Left ventricle myocardium superior (tissue), 1 donor: ENCODE measurements around the gene TPPP. TPM values are rescaled to one million over a fixed set of nuclear protein-coding genes. Genes with fewer than 3 reads are reported as not detected.
A peak's percentile ranks its signal among the peaks of the same experiment; 100 is the strongest.

Source experiments
- ATAC-seq: fragments of 200-7000 bp; cut with Tn5 transposase; one replicate; pipeline ENCODE4 v1.9.1; 2020; ENCODE audit warnings: mild to moderate bottlenecking, moderate library complexity
- DNase-seq: peaks from one replicate; pipeline ENCODE4 v3.0.0-alpha.2; 2020
- intact Hi-C: fragments of 100-400 bp; cut with micrococcal nuclease; formaldehyde crosslinking; loops from one replicate; pipeline ENCODE4 v1.11.0; 2022
- total RNA-seq: library from RNA; stranded (reverse); fragmentation: NEBNext Ultra II Directional; extraction: Animal tissue kit (Norgen Biotek cat#: 25700); gene quantifications from one replicate; pipeline ENCODE4 v1.2.1, GENCODE V29; 2021
- donor health status: DM: no; HTN: yes; CAD: no; lungs with severe emphysema.

The TPPP gene
- total RNA-seq, 1 donor from 2014 or later, result 34.8 TPM

DNA sequence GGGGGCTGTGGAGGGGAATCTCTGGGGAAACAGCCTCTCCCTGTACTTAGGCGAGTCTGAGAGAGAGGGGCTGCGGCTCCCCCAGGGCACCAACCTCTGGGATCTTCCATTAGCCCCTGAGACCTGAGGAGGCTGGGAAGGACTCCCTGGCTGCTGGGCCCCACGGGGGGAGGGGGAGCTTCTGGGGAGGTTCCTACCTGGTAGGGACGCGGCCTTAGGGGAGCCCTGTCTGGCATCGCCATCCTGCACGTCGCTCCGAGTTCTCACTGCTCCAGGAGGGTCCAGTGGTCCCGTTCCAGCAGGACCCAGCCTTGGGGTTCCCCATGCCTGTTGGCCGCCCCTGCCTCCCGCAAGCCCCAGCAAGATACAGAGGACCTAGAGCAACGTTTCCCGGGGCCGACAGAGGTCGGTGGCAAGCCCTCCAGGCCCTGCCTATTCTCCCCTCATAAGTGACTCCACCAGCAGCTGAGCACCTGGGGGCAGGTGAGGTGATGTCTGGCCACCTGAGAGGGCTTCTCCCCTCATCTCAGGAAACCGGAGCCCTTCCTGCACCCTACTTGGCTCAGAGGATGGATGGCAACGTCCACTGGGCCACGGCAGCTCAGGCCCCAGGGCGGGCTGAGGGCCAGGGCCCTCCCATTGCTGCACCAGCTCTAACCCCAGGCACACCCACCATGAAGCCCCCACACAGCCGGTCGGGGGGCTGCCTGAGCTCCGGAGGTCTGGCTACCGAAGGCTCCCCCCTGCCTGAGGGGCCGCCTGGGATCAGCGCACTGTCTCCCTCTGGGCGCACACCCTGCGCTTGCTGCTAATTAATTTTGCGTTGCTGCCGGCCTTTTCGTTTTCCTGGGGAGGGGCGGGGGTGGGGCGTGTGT lies 22.5 kb downstream of the TPPP start:
- ATAC-seq (no peak), DNase-seq (no peak)
- intact Hi-C loops, result no loop called here

DNA sequence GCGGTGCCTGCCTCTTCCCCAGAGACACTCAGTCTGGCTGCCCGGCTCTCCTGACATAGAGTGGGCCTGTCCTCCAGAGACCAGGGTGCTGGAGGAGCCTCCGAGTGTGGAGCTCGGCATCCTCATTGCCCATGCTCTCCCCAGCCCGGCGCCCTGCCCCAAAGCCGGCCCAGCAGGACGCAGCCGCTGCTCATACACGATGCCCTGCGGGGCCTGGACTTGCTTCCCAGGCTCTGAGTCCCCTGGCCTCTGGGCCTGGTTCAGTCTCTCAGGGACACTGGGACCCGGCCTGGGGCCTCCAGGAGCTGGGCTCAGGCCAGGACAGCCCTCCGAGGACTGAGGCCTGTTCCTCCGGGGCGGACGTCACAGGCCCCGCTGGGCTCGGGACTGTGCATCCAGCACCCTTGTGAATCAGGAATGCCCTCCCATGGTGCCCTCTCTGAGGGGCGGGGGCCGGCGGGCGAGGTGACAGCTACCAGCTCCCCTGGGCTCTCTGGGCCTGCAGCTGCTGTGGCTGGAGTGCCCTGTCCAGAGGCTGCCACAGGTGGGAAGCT lies 23.2 kb downstream of the TPPP start:
- ATAC-seq, result no peak

DNA sequence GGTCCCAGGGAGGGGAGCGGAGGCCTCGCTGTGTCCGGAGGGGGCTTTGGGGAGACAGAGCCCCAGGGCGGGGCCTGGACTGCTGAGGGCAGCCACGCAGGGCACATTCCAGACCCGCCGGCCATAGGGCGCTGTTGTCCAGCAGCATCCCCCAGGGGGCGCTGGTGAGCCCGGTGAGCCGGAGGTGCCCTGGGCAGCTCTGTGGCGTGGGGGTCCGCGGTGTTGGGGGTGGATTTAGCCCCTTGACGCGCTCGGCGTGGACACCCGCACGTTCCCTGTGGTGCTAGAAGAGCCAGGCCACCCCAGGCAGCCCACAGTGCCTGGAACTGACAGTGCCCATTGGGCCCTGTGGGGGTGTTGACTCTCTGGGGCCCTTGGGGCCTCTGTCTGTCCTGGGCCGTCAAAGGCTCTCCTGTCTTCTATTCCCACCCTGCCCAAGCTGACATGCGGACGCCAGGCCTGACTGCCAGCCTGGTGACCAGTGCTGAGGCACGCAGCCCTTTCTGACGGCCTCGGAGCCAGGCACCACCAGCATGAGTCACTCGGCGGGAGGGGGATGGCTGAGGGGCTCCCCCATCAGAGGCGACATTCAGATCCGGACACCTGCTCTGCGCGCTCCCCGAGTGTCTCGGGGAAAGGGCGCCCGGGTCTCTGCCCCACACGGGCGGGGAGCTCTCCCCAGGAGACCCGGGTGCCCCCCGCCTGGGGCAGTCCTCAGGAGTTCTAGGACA lies 23.9 kb downstream of the TPPP start:
- ATAC-seq (no peak), DNase-seq (peak; percentile 34)
- intact Hi-C loops, result no loop called here

More for the DNA sequence above, 23.2 kb downstream of the TPPP start:
- intact Hi-C loops, result no loop called here
- DNase-seq, result peak; percentile 35

DNA sequence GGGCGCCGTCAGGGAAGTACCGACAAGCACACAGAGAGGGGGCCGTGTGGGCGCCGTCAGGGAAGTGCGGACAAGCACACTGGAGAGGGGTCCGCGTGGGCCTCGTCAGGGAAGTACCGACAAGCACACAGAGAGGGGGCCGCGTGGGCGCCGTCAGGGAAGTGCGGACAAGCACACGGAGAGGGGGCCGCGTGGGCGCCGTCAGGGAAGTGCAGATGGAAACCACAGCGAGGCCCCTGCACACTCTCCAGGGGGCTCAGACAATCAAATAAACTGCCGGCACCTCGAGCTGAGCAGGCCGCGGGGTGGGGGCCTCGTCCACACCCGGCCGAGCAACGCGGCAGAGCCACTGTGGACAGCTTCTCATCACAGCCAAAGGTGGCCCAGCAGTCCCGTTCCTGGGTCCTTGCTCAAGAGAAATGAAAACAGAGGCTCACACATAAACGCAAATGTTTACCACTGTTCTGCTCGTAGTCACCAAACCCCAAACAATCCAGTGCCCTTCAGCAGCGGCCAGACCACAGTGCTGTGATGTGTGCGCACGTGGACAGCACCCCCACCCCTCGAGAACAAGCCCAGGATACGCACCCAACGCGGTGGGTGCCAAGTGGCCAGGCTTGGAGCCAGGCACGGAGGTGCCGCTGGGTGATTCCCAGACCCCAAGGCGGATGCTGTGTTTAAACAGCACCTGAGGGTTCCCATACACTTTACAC lies 24.7 kb downstream of the TPPP start:
- intact Hi-C loops, result no loop called here
- ATAC-seq (no peak), DNase-seq (no peak)

DNA sequence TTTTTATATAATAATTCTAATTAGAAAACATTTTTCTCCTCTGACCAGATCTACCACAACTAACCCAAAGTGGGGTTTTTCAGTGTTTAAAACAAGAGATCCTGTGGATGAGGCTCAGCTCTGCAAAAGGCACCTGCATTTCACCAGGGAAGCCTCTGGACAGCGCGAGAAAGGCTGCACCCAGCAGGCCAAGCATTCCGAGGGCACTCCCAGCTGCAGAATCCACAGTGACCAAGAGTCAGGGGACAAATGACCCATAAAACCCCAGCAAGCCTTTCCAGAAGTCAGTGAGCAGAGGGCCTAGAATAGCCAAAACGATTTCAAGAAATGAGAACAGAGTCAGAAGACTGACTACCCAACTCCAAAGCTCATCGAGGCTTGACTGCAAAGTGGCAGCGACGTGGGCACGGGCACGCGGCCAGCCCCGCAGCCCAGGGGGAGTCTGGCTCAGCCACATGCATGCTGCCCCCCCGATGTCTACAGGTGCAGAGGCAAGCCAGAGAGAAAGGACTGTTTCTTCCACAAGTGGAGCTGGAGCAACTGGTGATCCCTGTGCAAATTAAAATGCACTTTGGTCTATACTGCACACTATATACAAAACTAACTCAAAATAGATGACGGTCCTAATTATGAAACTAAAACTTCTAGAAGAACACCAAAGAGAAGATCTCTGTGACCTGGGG lies 26.2 kb downstream of the TPPP start:
- ATAC-seq, result no peak
- intact Hi-C loops, result no loop called here
- DNase-seq, result no peak

DNA sequence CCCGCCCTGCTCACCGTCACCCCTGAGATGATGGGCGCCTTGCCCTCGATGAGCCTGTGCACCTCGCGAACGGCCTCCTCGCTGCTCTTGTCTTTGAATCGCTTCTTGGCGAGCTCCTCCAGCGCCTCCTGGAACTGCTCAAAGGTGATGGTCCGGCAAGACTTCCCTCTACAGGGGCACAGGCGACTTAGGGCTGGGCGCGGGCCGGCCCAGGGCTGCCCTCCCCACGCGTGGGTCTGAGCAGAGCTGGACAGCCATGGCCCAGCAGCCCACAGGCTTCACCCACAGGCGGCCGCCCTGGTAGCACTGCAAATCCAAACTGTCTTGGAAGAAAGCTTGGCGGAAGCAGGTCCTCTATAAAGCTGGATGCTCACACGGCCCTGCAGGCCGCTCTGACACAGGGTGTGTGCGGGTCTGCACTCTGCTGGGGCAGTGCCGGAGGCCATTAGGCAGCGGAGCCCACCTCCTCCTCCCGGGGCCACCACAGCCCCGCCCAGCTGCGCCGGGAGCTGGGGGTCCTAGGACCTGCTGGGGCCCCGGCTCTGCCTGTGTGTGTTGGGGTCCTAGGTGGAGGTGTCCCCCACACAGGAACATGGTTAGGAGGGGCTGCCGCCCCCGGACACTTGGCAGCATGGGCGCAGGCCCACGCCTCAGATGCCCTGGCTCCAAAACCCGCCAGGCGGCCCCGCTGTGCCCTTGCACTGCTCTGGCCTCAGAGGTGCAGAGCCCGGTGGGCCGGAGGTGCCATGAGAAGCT lies 27.0 kb downstream of the TPPP start:
- intact Hi-C loops, result no loop called here
- ATAC-seq (no peak), DNase-seq (peak; percentile 18)

DNA sequence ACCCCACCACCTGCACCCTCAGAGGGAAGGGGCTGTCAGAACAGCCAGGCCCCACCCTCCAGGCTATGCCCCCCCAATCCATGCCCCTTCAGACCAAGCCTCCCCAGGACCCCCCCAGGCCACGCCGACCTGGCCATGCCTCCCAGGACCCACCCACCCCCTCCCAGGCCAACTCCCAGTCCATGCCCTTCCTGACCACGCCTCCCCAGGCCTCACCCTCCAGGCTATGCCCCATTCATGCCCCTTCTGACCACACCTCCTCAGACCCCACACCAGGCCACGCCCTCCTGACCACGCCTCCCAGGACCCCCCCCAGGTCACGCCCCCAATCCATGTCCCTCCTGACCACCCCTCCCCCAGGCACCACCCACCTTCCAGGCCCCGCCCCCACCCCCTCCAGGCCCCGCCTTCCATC lies 27.6 kb downstream of the TPPP start:
- ATAC-seq, result no peak
- intact Hi-C loops, result no loop called here
- no peak for DNase-seq

DNA sequence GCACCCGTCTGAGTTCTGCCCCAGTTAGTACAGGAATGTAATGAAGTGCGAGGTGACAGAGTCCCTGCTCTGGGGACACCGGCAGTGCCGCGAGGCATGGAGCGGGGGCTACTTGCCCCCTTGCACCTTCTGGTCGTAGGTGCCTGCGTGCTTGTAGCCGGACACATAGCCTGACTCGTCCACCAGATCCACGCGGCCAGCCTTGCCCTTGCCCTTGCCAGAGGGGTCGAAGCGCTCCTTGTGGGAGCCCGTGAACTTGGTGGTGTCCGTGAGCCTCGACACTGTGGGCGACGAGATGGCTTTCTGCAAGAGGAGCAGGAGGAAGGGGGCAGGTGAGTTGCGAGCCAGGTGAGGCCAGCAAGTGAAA lies 28.2 kb downstream of the TPPP start:
- ATAC-seq, result no peak
- intact Hi-C loops, result no loop called here
- peak; percentile 27 for DNase-seq

DNA sequence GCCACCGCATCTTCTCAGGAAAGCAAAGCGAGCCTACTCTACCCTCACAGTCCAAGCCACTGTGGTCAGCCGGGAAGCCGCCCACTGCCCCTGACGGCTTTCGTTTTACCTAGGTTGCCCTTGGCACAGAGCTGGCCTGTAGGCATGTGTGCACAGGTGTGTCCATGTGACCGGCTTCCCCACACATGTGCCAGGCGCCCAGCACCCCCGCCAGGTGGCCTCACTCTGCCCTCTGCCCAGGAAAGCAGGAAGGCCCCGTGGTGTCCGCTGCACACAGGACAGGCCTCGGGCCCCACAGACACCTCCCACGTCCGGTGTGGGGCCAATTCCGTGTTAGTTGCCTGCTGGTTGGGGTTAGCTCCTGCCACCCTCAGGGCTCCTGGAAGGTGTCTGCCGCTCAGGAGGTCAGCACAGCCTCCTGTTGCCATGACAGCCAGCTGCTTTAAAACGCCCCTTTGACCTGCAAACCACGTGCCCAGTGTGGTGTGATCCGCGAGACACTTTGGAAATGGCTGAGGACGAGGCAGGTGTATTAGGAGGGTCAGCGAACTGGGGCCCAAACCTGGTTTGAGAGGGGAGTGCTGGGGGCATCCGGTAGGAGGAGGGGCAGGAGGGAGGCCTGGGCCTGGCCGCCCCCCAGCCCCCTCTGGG lies 28.7 kb downstream of the TPPP start:
- no peak for ATAC-seq
- DNase-seq, result no peak
- intact Hi-C loops, result no loop called here

DNA sequence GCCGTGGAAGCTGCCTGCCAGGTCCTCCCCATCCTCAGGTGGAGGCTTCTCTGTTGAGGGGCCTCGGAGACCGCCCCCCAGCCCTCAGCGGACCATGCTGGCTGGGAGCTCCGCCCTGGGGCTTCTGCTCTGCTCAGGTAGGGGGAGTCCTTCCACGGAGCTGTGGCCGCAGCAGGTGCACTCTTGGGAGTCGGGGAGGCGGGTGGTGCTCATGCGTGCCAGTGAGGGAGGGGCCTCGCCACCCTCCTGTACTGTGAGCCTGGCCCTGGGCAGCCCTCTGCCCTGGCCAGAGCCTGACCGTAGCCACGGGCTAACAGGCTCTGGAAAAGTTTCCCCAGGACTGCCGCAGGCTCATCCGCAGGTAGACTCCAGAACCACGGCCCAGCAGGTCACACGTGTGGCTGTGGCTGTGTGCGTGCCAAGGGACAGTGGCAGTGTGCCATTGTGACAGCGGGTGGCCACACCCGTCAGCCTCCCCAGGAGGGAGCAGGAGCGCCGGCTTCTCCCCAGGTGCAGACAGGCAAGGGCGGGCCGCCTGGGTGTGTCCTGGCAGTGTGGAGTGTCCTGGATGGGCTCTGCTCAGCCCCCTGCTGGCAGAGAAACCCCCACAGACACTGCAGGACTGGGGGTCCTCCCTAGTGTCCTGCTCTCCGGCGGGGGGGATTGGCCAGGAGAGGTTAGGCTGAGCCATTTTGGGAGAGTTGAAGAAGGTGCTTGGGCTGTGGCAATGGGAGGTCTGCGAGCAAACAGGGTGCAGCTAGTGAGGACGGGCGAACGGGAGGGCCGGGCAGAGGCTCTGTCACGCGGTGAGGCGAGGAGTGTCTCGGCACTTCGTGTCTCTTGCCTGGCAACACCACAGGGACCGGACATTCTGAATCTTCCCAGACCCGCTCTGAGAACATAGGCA lies 29.5 kb downstream of the TPPP start:
- peak; percentile 15 for ATAC-seq
- intact Hi-C loops, result no loop called here
- peak; percentile 35 for DNase-seq

DNA sequence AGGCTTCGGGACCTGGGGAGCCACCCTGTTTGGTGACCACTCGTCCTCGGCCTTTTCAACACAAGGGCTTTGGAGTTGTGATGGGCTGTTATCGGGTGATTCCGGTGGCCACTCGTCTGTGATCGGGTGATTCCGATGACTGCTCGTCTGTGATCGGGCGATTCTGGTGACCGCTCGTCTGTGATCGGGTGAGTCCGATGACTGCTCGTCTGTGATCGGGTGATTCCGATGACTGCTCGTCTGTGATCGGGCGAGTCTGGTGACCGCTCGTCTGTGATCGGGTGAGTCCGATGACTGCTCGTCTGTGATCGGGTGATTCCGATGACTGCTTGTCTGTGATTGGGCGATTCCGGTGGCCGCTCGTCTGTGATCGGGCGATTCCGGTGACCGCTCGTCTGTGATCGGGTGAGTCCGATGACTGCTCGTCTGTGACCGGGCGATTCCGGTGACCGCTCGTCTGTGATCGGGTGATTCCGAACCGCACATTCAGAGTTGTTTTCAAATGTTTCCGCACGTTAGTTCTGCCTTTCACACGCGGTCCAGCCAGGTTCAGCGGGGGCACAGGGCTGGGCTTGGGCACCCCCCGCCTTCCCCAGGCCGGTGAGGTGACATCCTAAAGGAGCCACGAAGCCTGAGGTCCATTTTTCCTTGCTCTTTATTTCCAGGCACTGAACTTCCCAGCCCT lies 30.3 kb downstream of the TPPP start:
- no peak for ATAC-seq
- intact Hi-C loops, result no loop called here
- DNase-seq, result peak; percentile 15

DNA sequence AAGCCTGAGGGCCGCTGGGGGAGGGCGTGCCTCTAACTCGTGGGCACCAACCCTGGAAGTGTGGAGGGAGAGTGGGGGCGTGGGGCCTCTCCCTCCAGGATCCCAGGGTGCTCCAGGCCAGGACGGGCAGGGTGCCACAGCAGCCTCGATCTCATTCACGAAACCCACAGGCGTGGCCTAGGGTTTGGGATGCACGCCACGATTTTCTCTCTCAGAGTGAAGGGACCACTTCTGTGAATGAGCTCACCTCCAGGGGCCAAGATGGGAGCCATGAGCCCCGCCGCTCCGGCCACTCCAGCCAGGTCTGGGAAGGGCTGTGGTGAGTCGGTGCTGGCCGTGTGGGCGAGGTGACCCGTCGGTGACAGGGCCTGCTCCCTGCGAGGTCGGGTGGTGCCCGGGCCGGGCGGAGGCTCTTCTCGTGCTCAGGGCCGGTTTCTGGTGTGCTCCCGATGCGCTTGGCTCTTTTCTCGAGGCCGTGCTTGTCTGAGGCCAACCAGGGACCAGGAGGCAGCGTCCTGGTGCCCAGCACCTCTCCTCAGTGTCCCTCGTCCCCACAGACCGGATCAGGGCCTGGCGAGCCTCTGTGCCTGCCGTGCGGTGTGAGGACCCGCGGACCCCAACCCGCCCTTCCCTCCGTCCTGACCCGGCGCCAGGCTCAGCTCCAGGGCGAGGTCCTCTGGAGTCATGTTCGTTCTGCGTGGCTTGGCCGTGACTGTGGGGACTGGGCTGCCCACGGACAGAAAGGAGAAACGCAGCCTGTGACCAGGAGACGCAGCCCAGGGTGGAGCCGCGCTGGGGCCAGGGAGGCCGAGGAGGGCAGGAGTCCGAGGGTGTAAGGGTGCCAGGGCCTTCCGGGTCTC lies 31.0 kb downstream of the TPPP start:
- ATAC-seq, result no peak
- intact Hi-C loops, result no loop called here
- DNase-seq, result peak; percentile 22

DNA sequence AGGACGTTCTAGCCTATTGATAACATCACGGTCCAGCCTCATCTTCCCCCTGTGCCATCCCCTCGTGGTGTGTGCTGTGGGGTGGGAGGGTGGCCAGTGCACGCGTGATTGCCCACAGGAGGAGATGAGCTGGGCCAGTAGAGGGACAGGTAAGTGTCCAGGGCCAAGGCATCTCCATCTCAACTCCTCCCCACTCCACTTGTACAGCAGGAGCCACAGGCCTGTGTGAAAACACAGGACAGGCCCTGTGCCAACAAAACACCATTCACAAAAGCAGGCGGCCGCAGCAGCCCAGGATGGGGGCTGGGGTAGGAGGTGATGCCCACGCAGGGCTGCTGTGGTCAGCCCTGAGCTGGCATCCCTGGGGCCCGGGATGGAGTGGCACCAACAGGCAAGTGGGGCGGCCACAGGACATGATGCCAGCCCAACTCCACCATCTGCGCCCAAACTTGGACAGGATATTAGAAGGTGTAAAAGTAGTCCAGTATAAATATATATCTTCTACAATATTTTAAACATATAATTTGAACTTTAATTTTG lies 32.6 kb downstream of the TPPP start:
- intact Hi-C loops, result no loop called here
- DNase-seq (peak; percentile 17), ATAC-seq (no peak)

DNA sequence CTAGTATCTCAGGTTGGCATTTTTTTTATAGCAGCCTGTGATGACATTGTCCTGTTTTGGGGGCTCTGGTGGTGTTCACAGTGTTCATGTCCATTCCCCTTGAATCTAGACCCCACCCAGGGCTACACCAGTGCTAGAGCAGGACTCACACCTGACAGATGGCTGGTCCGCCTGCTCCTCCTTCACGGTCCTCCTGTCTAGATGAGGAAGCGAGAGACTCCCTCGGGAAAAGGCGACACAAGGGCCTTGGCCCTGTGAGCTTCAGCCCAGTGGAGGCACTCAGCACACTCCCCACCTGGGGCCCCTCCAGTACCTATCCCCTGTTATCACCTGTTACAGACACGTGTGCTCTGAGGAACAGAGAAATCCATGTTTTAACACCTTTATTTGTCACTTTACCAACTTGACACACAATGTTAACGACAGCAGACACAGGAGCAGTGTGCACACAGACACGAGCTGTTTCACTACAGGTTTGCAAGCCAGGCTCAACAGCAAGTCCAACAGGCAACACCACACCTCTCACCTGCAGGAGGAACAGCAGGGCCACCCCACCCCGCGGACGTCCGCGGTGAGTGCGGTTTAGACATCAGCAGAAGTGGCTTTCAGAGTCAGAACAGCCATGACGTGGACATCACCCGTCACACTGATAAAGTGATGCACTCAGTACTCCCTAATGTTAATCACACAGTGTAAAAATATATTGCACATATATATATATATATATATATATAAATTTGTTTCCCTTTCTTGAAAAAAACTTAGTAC lies 33.5 kb downstream of the TPPP start:
- ATAC-seq (no peak), DNase-seq (peak; percentile 9)
- intact Hi-C loops, result no loop called here

DNA sequence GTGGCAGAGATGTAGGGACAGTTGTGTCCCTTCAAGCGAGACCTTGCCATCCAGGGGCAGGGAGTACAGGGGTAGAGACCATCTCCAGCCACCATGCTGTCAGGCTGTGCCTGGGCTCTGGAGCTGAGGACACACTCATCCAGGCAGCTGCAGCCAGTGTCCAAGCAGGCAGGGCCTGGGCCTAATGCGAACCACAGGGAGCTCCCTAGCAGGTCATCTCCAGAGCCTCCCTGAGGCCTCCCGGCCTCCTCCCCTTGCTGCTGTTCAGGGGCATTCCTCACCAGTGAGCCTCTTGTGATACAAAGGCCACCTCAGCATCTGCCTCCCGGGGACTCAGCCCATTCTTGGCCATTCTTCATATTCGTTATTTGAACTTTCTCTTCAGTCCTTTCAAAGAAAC lies 35.0 kb downstream of the TPPP start:
- DNase-seq (peak; percentile 7), ATAC-seq (no peak)
- intact Hi-C loops, result no loop called here
